ENCODE results near the gene JPH2.

JPH2 gene

DNA sequence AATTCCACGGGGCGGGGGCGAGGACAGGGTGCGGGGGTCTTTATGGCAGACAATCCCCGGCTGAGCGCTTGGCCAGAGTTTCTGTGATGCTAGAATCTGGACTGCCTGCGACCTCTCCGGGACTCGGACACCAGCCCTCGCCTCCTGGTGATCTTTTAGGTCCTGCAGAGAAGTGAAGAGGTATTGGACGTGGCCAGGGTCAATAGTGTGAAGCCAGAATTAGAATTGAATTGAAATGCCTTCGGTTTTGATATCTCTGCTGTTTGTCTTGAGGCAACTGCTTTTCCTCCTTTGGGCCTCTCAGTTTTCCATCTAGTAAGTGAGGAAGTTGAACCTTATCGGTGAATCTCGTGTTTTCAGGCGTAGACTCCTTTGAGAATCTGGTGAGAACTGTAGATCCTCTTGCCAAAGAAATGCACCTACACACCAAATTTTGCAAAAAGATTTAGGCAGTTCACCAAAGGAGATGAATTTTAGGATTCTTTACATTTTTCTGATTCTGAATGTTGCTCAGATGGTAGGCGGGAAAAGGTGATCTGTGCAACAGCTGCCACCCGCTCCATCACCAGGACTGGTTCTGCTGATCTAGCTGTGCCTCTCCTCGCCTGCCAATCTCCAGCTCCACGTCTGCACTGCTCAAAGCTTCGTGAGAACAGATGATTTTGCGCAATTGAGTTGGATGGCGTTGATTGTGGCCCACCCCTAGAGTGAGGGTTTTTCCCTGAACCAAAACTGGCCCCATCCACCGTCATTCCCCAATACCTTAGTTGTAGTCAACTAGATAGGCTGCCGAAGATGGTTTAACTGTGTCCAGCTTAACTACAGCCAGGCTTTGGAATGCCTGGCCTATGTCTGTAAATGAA lies 24.4 kb upstream of the JPH2 start:
- peak overlapping the region; percentile 85 for H3K4me3 ChIP-seq (ENCODE audit: low read depth, low read length)
- no peak for TF ChIP-seq CTCF (IDR thresholded peaks at IDR 0.05; ENCODE audit: insufficient read depth, low read depth, low read length, missing control alignments)
- no peak for DNase-seq (ENCODE audit: low read depth)

- DNase-seq (ENCODE audit: low read depth) = peak; percentile 98
- peak within 1 kb of the TSS; percentile 85 for H3K4me3 ChIP-seq (ENCODE audit: low read depth, low read length)
- TF ChIP-seq CTCF (IDR thresholded peaks at IDR 0.05; ENCODE audit: insufficient read depth, low read depth, low read length, missing control alignments) = no peak
Measured at GRCh38 chr20:44210406-44211176, 23.6 kb upstream of the JPH2 start, which contains the start of gene OSER1. Gene OSER1, minus strand, starts transcription at chr20:44210771. Its CDS starts 3,814 bp downstream, at chr20:44206957.

DNA sequence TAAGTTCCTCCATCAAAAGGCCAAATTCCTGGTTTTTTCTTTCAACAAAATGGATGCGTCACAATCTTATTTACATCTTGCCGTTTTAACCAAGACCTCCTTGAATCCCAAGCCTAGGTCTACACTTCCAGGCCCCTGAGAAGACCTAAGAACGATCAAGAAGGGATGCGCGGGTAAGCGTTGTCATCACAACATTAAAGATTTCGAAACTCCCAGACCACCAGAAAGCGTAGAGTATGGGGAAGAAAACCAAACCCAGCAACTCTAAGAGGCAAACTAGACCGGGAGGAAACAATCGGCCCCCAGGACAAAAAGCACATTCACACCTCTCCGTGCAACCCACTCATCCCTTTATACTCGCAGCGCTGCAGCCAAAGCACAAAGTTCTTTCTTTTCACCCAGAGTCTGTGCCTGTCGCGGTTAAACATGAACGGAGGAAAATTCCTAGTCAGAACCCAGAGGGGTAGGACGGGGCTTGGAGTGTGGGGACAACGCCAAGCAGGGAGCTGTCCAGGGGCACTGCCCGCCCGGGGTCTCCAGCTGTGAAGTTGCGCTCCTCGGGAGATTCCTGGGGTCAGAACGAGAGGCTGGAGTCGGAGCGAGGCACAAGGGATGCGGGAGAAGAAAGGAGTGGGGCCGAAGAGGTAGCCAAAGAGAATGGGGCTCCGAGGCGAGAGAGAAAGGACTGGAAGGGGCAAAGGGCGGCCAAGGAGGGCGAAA lies 22.9 kb upstream of the JPH2 start:
- no peak for TF ChIP-seq CTCF (IDR thresholded peaks at IDR 0.05; ENCODE audit: insufficient read depth, low read depth, low read length, missing control alignments)
- peak; percentile 17 for DNase-seq (ENCODE audit: low read depth)
- peak overlapping the region; percentile 73 for H3K4me3 ChIP-seq (ENCODE audit: low read depth, low read length)

GRCh38 chr20:44208770-44209169 lies 21.8 kb upstream of the JPH2 start:
- TF ChIP-seq CTCF (IDR thresholded peaks at IDR 0.05; ENCODE audit: insufficient read depth, low read depth, low read length, missing control alignments) = no peak
- H3K4me3 ChIP-seq (ENCODE audit: low read depth, low read length) = peak overlapping the region; percentile 73
- DNase-seq (ENCODE audit: low read depth) = peak; percentile 38

GRCh38 chr20:44208165-44208564 lies 21.2 kb upstream of the JPH2 start:
- DNase-seq (ENCODE audit: low read depth) = no peak
- TF ChIP-seq CTCF (IDR thresholded peaks at IDR 0.05; ENCODE audit: insufficient read depth, low read depth, low read length, missing control alignments) = no peak
- peak overlapping the region; percentile 73 for H3K4me3 ChIP-seq (ENCODE audit: low read depth, low read length)

- TF ChIP-seq CTCF (IDR thresholded peaks at IDR 0.05; ENCODE audit: insufficient read depth, low read depth, low read length, missing control alignments) = no peak
- DNase-seq (ENCODE audit: low read depth) = peak; percentile 20
- no peak overlapping the region for H3K4me3 ChIP-seq (ENCODE audit: low read depth, low read length)
Measured at GRCh38 chr20:44207126-44207723, 20.2 kb upstream of the JPH2 start.
